Activated T-cell treated with anti-CD3 and anti-CD28 coated beads, Interleukin-2, amount 50 U/mL, for 4 hours (primary cell): ENCODE results near the gene CENPT. TPM values are rescaled to one million over a fixed set of nuclear protein-coding genes. Genes with fewer than 3 reads are reported as not detected.

Experiments used
- ATAC-seq, 2 donors: fragments of 200-7000 bp; cut with Tn5 transposase; one replicate each; pipeline ENCODE4 v1.10.0; 2021
- DNase-seq: peaks from one replicate; pipeline ENCODE4 v3.0.0-alpha.2; 2020
- H3K27me3 Mint-ChIP-seq: one replicate; pipeline ENCODE4 v1.8.0; 2021; ENCODE audit warnings: low read depth, mixed read lengths
- H3K36me3 Mint-ChIP-seq: one replicate; pipeline ENCODE4 v1.8.0; 2022; ENCODE audit warnings: mixed read lengths; ENCODE audit not compliant: insufficient read depth
- H3K4me1 Mint-ChIP-seq: one replicate; pipeline ENCODE4 v1.8.0; 2021; ENCODE audit warnings: low read depth, mixed read lengths
- H3K4me3 Mint-ChIP-seq: one replicate; pipeline ENCODE4 v1.8.0; 2021; ENCODE audit warnings: mild to moderate bottlenecking, moderate library complexity, mixed read lengths
- H3K9me3 Mint-ChIP-seq: one replicate; pipeline ENCODE4 v1.8.0; 2021; ENCODE audit warnings: mixed read lengths
- total RNA-seq, 3 donors: library from RNA; stranded (reverse); gene quantifications; one replicate each; pipeline ENCODE4 v1.2.1, GENCODE V29; 2021

Gene CENPT
- total RNA-seq, 3 donors from 2014 or later = 40.4 to 52.0 (median 46.3) TPM

DNA sequence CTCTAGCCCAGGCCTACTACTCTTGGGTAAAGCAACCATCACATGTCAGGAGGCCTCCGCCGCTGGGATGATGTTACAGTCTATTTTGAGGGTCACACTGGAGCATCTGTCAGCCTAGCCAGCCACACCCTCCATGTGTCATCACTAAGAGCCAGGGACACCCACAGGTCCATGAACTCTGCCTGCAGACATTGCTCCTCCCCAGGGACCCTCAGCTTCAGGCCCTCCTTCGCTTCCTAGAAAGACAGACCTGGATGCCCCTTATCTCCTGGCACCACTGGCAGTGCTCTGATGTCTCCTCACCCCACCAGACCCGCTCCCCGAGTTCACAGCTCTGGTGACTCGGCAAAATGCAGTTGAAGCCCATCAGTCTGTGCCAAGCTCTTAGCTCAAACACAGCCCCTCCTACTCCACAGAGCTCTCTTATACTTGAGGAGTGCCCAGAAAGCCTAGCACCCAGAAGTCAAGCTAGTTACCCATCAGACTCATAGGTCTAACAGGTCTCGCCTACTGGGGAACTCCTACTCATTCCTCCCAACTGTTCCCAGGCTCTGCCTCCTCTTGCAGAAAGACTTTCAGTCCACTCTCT, 47.1 kb downstream of the CENPT start:
- H3K36me3 Mint-ChIP-seq = peaks cover 33% of the 10 kb centered on the region
- peaks cover 68% of the 10 kb centered on the region for H3K4me1 Mint-ChIP-seq
- no peaks in the 10 kb centered on the region for H3K9me3 Mint-ChIP-seq
- DNase-seq (no peak), ATAC-seq (no peak)
- H3K4me3 Mint-ChIP-seq = no peak overlapping the region
- no peaks in the 10 kb centered on the region for H3K27me3 Mint-ChIP-seq

DNA sequence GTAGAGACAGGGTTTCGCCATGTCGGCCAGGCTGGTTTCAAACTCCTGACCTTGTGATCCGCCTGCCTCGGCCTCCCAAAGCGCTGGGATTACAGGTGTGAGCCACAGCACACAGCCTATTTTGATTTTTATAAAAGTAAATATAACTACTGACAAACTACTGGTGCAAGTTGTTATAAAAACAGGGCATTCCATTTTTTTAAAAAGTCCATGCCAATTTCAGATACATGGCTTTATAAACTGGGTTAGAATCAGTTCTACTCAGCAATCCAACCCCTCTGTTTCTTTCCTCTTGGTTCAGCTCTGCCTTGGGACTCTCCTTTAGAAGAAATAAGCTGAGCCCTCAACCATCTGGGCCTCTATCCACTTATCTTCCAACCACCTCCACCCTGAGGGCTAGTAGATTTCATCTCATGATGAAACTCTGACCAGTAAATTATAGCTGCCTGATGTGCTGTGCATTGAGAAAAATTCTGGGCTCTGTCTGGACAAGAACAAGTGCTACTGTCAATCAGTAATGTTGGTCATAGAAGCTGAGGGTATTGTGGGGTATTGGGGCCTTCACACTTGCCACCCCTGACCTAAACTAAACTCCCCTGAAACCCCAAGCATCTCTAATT, 51.3 kb downstream of the CENPT start:
- no peak for ATAC-seq
- Mint-ChIP-seq H3K4me3 (no peak overlapping the region), H3K27me3 (no peaks in the 10 kb centered on the region), H3K36me3 (peaks cover 25% of the 10 kb centered on the region), H3K9me3 (no peaks in the 10 kb centered on the region), H3K4me1 (peaks cover 34% of the 10 kb centered on the region)
- no peak for DNase-seq

DNA sequence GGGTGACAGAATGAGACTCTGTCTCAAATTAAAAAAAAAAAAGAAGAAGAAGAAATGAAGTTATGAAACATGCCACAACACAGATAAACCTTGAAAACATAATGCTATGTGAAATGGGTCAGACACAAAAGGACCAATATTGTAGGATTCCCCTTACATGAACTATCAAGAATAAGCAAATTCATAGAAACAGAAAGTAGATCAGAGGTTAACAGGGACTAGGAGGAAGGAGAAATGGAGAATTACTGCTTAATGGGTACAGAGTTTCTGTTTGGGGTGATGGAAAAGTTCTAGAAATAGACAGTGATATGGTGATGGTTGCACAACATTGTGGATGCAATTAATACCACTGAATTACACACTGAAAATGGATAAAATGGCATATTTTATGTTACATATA, 57.4 kb downstream of the CENPT start:
- H3K27me3 Mint-ChIP-seq = no peaks in the 10 kb centered on the region
- ATAC-seq (no peak), DNase-seq (no peak)
- H3K4me1 Mint-ChIP-seq = peaks cover 11% of the 10 kb centered on the region
- H3K9me3 Mint-ChIP-seq = no peaks in the 10 kb centered on the region
- H3K4me3 Mint-ChIP-seq = no peak overlapping the region
- peaks cover 2% of the 10 kb centered on the region for H3K36me3 Mint-ChIP-seq

DNA sequence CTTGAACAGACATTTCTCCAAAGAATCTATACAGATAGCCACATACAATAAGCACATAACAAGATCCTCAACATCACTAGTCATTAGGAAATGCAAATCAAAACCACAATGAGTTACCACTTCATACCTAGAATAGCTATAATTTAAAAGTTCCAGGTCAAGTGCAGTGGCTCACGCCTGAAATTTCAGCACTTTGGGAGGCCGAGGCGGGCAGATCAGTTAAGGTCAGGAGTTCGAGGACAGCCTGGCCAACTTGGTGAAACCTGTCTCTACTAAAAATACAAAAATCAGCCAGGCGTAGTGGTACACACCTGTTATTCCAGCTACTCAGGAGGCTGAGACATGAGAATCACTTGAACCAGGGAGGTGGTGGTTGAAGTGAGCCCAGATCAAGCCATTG, 61.0 kb downstream of the CENPT start:
- peaks cover 16% of the 10 kb centered on the region for H3K4me1 Mint-ChIP-seq
- peaks cover 2% of the 10 kb centered on the region for H3K36me3 Mint-ChIP-seq
- no peaks in the 10 kb centered on the region for H3K9me3 Mint-ChIP-seq
- no peak for ATAC-seq
- no peak for DNase-seq
- H3K27me3 Mint-ChIP-seq = no peaks in the 10 kb centered on the region
- H3K4me3 Mint-ChIP-seq = no peak overlapping the region

DNA sequence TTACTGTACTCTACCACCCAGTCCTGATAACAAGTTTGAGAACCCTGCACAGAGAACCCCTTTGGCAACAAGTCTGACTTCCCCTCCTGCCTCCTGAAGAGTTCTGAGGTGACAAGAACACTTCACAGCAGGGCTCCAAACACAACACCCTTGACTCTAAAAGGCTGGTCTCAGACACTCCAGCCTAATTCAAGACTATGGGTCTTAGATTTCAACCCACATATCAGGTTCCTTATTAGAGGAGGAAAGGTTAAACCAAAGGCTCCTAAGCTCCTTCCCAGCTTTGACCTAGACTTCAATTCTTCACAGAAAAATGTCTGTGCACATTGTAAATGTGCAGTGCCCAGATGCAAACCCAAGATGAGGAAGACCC, 64.2 kb downstream of the CENPT start:
- H3K27me3 Mint-ChIP-seq = no peaks in the 10 kb centered on the region
- H3K9me3 Mint-ChIP-seq = no peaks in the 10 kb centered on the region
- peaks cover 26% of the 10 kb centered on the region for H3K4me1 Mint-ChIP-seq
- DNase-seq (no peak), ATAC-seq (no peak)
- H3K4me3 Mint-ChIP-seq = no peak overlapping the region
- peaks cover 2% of the 10 kb centered on the region for H3K36me3 Mint-ChIP-seq

DNA sequence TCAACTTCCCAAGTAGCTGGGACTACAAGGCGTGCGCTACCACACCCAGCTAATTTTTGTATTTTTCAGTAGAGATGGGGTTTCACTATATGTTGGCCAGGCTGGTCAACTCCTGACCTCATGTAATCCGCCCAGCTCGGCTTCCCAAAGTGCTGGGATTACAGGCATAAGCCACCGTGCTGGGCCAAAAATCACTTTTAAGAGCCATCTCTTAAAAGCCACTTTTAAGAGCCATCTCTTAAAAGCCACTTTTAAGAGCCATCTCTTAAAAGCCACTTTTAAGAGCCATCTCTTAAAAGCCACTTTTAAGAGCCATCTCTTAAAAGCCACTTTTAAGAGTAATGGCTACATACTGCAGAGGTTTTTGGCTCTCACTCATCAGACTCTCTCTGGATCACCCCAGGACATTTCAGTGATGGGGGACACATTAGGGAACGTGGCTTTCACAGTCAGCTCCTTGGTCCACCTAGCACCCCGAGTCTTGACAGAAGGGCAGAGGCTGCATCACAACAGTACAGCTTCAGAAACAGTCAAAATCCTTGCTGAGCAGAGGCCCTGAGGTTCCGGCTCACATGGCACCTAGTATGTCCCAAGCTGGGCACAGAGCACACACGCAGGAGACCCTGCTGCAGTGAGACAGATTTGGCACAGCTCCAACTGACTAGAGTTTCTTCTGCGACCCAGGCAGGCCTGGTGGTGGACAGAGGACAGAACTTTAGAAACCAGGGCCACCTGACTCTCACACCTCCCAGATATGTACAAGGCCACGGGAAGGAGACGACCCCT, 64.7 kb downstream of the CENPT start:
- Mint-ChIP-seq H3K9me3 (no peaks in the 10 kb centered on the region), H3K4me3 (no peak overlapping the region), H3K27me3 (no peaks in the 10 kb centered on the region), H3K4me1 (peaks cover 27% of the 10 kb centered on the region), H3K36me3 (peaks cover 2% of the 10 kb centered on the region)
- DNase-seq (no peak), ATAC-seq (no peak)

DNA sequence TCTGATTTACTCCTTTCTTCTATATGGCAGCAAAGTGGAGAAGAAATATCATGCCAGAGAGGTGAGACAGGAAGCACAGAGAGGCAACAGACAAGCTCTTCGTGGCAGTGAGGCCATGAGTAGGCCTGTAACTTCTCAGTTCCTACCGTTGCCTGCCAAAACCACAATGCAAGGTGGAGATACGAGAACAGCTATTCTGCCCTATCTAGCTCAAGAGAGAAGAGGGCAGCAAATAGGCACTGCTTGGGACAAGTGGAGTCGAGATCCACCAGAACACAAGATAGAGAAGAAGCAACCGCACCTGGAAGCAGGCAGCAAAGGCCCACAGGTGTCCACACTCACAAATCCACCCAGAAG, 66.0 kb downstream of the CENPT start:
- H3K4me3 Mint-ChIP-seq = no peak overlapping the region

DNA sequence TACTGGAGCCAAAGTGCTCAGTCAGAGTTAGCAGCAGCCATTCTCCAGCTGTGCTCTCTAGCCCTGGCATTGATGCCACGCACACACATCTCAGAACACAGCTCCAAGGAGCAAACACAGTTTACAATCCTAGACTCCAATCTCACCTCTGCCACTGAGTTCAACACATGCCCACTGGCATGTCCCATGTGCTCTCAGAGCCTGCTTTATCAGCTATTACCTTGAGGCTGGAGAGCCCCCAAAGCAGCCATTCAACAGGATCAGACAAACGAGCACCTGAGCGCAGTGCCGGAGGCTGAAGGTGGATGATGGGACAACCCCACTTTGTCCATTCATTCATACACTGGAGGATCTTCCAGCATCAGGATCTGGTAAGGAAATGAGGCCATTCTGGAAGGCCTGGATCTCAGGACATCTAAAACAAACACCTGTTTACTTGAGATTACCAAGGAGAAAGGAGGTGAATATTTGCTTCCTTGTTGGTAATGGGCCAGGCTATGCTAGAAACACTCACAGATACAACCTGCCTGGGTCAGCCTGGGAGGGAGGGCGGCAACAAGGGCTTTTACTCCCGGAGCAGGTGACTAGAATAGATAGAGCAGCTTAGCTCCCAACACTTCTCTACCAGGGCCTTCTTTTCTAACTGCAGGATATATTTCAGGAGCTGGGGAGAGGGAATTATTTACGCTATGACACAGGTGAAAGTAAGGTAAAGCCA, 66.5 kb downstream of the CENPT start:
- DNase-seq = no peak
- peak in 1 of 2 donors; percentile 53 for ATAC-seq

More for the DNA sequence above, 66.0 kb downstream of the CENPT start:
- ATAC-seq = peak; percentile 70 to 77
- Mint-ChIP-seq H3K36me3 (no peaks in the 10 kb centered on the region), H3K27me3 (no peaks in the 10 kb centered on the region), H3K4me1 (peaks cover 27% of the 10 kb centered on the region), H3K9me3 (no peaks in the 10 kb centered on the region)
- no peak for DNase-seq

DNA sequence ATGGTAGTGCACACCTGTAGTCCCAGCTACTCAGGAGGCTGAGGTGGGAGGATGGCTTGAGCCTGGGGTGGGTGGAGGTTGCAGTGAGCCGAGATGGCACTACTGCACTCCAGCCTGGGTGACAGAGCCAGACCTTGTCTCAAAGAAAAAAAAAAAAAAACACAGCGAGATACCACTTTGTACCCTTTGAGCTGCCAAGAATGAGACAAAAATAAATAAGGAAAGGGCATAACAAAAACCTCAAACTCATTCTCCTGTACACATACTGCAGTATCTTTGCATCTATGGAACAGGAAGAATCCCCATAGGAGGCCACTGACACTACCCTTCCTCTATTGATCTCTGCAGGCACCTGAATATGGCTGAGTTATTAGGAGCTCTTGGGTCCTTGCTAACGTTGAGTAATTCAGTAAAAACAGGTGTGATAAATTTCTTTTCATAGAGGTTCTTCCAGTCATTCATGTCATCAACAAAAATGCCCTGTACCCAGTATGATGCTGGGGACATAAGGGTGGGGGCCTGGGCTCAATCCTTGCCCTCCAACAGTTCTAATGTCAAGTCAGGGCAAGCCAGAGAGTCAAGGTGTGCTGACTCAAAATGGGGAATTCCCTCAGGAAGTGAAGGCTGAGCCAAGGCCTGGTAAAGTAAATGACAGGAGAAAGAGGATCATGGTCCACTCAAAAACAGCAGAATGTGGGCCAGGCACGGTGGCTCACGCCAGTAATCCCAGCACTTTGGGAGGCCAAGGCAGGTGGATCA, 68.1 kb downstream of the CENPT start:
- ATAC-seq = peak; percentile 35 to 37
- peaks cover 29% of the 10 kb centered on the region for H3K4me1 Mint-ChIP-seq
- no peaks in the 10 kb centered on the region for H3K36me3 Mint-ChIP-seq
- DNase-seq = no peak
- H3K4me3 Mint-ChIP-seq = no peak overlapping the region
- H3K27me3 Mint-ChIP-seq = no peaks in the 10 kb centered on the region
- H3K9me3 Mint-ChIP-seq = no peaks in the 10 kb centered on the region

More for the DNA sequence above, 66.5 kb downstream of the CENPT start:
- Mint-ChIP-seq H3K4me1 (peaks cover 27% of the 10 kb centered on the region), H3K36me3 (no peaks in the 10 kb centered on the region), H3K27me3 (no peaks in the 10 kb centered on the region), H3K9me3 (no peaks in the 10 kb centered on the region), H3K4me3 (no peak overlapping the region)

Other genes with a start within 250 kb of the CENPT start
- 100 to 1,000 TPM; 204 to 221 (median 207) TPM for gene CARMIL2, start 202.5 kb downstream of the CENPT start, total RNA-seq
- 10 to 100 TPM; 87.5 to 89.7 (median 89.4) TPM for gene ACD, start 187.4 kb downstream of the CENPT start, total RNA-seq
- 10 to 100 TPM; 12.0 to 12.5 (median 12.5) TPM for gene PARD6A, start 186.7 kb downstream of the CENPT start, total RNA-seq
- 10 to 100 TPM; 13.9 to 16.7 (median 14.1) TPM for gene ENKD1, start 180.9 kb downstream of the CENPT start, total RNA-seq
- gene C16orf86, start 180.9 kb downstream of the CENPT start, total RNA-seq = under 1 TPM; 0.35 to 0.63 (median 0.46) TPM
- gene GFOD2, start 128.4 kb downstream of the CENPT start, total RNA-seq = 10 to 100 TPM; 17.3 to 22.0 (median 20.2) TPM
- 10 to 100 TPM; 17.2 to 17.9 (median 17.8) TPM for gene RANBP10, start 41.1 kb downstream of the CENPT start, total RNA-seq
- gene TSNAXIP1, start 40.8 kb downstream of the CENPT start, total RNA-seq = 1 to 10 TPM in 2 of 3 donors, under 1 TPM in 1; 0.79 to 1.4 (median 1.3) TPM
- gene THAP11, start 5.4 kb downstream of the CENPT start, total RNA-seq = 10 to 100 TPM; 42.1 to 51.4 (median 43.1) TPM
- 100 to 1,000 TPM; 170 to 182 (median 182) TPM for gene NUTF2, start 760 bp downstream of the CENPT start, total RNA-seq
- gene EDC4, start 25.4 kb upstream of the CENPT start, total RNA-seq = 100 to 1,000 TPM; 114 to 124 (median 120) TPM
- not detected for gene NRN1L, start 37.2 kb upstream of the CENPT start, total RNA-seq
- gene PSKH1, start 45.6 kb upstream of the CENPT start, total RNA-seq = 10 to 100 TPM; 10.4 to 14.6 (median 10.9) TPM
- gene CTRL, start 84.2 kb upstream of the CENPT start, total RNA-seq = 10 to 100 TPM in 1 of 3 donors, 1 to 10 TPM in 2; 7.8 to 10.4 (median 8.8) TPM
- gene PSMB10, start 89.2 kb upstream of the CENPT start, total RNA-seq = 100 to 1,000 TPM; 223 to 262 (median 249) TPM
- 1 to 10 TPM; 8.0 to 9.1 (median 8.1) TPM for gene LCAT, start 96.4 kb upstream of the CENPT start, total RNA-seq
- gene SLC12A4, start 120.9 kb upstream of the CENPT start, total RNA-seq = 10 to 100 TPM; 18.5 to 20.5 (median 19.6) TPM
- gene DPEP3, start 132.8 kb upstream of the CENPT start, total RNA-seq = under 1 TPM in 2 of 3 donors, not detected in 1; 0.11 to 0.33 TPM
- gene DPEP2, start 151.8 kb upstream of the CENPT start, total RNA-seq = under 1 TPM; 0.47 to 0.81 (median 0.71) TPM
- not detected for gene DPEP2NB, start 168.2 kb upstream of the CENPT start, total RNA-seq
- gene DDX28, start 175.5 kb upstream of the CENPT start, total RNA-seq = 10 to 100 TPM; 34.9 to 40.3 (median 39.1) TPM
- 10 to 100 TPM; 35.9 to 37.4 (median 37.1) TPM for gene DUS2, start 175.6 kb upstream of the CENPT start, total RNA-seq
- gene NFATC3, start 237.7 kb upstream of the CENPT start, total RNA-seq = 10 to 100 TPM; 64.8 to 72.3 (median 65.3) TPM